Activated naive CD4-positive, alpha-beta T cell treated with anti-CD3 and anti-CD28 coated beads, Interleukin-2, amount 10 ng/mL, durations not matched to agents 7 days and 5 days (primary cell): Measurements from ENCODE around the gene PBRM1.

Experiments
- CTCF ChIA-PET: fragments of 350-600 bp; sonication (Branson Sonifier 250); formaldehyde crosslinking; loops from one replicate; lab custom pipeline; 2021; ENCODE audit warnings: antibody characterized with exemption; lab: Charles Lee
- DNase-seq: peaks from one replicate; pipeline ENCODE4 v3.0.0-alpha.2; 2020
- H3K27ac Mint-ChIP-seq: one replicate; pipeline ENCODE4 v1.8.0; 2021; ENCODE audit warnings: mild to moderate bottlenecking, moderate library complexity, mixed read lengths
- H3K27me3 Mint-ChIP-seq: one replicate; pipeline ENCODE4 v1.8.0; 2021; ENCODE audit warnings: mild to moderate bottlenecking, mixed read lengths
- H3K36me3 Mint-ChIP-seq: one replicate; pipeline ENCODE4 v1.8.0; 2021; ENCODE audit warnings: mixed read lengths
- H3K4me1 Mint-ChIP-seq: one replicate; pipeline ENCODE4 v1.8.0; 2021; ENCODE audit warnings: mixed read lengths
- H3K4me3 Mint-ChIP-seq: one replicate; pipeline ENCODE4 v1.8.0; 2021; ENCODE audit warnings: mild to moderate bottlenecking, moderate library complexity, mixed read lengths
- H3K9me3 Mint-ChIP-seq: one replicate; pipeline ENCODE4 v1.8.0; 2021; ENCODE audit warnings: mixed read lengths

The PBRM1 gene

GRCh38 chr3:52520716-52521487 lies 164.8 kb downstream of the PBRM1 start:
- Mint-ChIP-seq H3K27ac (no peak overlapping the region), H3K36me3 (no peaks in the 10 kb centered on the region), H3K4me1 (no peaks in the 10 kb centered on the region), H3K4me3 (no peak overlapping the region), H3K27me3 (no peaks in the 10 kb centered on the region), H3K9me3 (no peaks in the 10 kb centered on the region)
- CTCF ChIA-PET, result no interaction called here
- DNase-seq, result no peak

DNA sequence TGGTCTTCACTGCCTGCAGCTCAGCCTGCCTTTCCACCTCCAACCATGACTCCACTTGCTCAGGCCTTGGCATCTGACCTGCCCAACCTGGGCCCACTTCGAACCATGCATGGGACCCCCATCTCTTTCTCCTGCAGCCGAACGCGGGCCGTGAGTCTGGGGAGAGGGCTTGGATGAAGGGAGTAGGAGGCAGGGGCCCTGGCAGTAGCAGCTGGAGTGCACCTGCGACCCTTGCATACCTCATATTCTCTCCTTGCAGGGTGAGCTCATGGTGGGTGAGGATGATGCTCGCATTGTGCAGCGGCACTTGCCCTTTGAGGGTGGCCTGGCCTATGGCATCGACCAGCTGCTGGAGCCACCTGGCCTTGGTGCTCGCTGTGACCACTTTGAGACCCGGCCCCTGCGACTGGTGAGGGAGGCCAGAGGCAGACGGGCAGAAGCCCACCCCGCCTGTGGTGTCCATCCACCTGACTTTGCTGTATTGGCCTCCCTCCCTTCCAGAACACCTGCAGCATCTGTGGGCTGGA lies 165.5 kb downstream of the PBRM1 start:
- DNase-seq, result no peak
- no peaks in the 10 kb centered on the region for H3K9me3 Mint-ChIP-seq
- no peaks in the 10 kb centered on the region for H3K4me1 Mint-ChIP-seq
- CTCF ChIA-PET, result no interaction called here
- no peak overlapping the region for H3K4me3 Mint-ChIP-seq
- H3K27me3 Mint-ChIP-seq, result peaks cover 5% of the 10 kb centered on the region
- H3K27ac Mint-ChIP-seq, result no peak overlapping the region
- H3K36me3 Mint-ChIP-seq, result no peaks in the 10 kb centered on the region

GRCh38 chr3:52519445-52520140 lies 166.1 kb downstream of the PBRM1 start:
- no peak overlapping the region for H3K27ac Mint-ChIP-seq
- no peaks in the 10 kb centered on the region for H3K4me1 Mint-ChIP-seq
- no peak for DNase-seq
- no peaks in the 10 kb centered on the region for H3K36me3 Mint-ChIP-seq
- peaks cover 5% of the 10 kb centered on the region for H3K27me3 Mint-ChIP-seq
- no peak overlapping the region for H3K4me3 Mint-ChIP-seq
- no peaks in the 10 kb centered on the region for H3K9me3 Mint-ChIP-seq
- CTCF ChIA-PET, result no interaction called here

DNA sequence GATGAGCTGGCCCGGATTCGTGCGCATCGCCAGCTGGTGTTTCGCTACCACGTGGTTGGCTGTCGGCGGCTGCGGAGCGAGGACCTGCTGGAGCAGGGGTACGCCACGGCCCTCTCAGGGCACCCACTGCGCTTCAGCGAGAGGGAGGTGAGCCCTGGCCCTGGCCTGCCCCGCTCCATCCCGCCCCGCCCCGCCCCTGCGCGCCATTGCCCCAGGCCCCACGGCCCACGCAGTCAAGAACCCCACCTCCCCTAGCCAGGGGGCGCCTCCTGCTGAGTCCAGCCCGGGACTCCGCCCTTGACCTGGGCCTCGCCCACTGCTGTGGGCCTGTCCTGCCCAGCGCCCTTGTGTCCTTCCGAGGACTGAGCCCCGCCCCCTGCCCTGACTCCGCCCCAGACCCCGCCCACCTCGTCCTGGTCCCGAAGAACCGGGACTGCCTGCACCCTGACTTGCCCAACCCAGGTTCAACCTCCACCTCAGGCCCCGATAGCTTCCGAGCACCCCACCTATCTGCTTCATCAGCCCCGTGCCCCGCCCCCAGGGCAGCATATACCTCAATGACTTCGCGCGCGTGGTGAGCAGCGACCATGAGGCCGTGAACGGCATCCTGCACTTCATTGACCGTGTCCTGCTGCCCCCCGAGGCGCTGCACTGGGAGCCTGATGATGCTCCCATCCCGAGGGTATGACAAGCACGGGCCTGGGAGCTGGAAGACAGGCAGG lies 166.8 kb downstream of the PBRM1 start:
- Mint-ChIP-seq H3K9me3 (no peaks in the 10 kb centered on the region), H3K27ac (no peak overlapping the region), H3K36me3 (no peaks in the 10 kb centered on the region), H3K4me3 (no peak overlapping the region), H3K4me1 (no peaks in the 10 kb centered on the region), H3K27me3 (peaks cover 5% of the 10 kb centered on the region)
- DNase-seq, result no peak
- CTCF ChIA-PET, result no interaction called here

GRCh38 chr3:52517796-52518722 lies 167.7 kb downstream of the PBRM1 start:
- Mint-ChIP-seq H3K27me3 (peaks cover 5% of the 10 kb centered on the region), H3K4me3 (no peak overlapping the region), H3K27ac (no peak overlapping the region), H3K4me1 (no peaks in the 10 kb centered on the region), H3K36me3 (no peaks in the 10 kb centered on the region), H3K9me3 (no peaks in the 10 kb centered on the region)
- CTCF ChIA-PET, result no interaction called here
- DNase-seq, result no peak

DNA sequence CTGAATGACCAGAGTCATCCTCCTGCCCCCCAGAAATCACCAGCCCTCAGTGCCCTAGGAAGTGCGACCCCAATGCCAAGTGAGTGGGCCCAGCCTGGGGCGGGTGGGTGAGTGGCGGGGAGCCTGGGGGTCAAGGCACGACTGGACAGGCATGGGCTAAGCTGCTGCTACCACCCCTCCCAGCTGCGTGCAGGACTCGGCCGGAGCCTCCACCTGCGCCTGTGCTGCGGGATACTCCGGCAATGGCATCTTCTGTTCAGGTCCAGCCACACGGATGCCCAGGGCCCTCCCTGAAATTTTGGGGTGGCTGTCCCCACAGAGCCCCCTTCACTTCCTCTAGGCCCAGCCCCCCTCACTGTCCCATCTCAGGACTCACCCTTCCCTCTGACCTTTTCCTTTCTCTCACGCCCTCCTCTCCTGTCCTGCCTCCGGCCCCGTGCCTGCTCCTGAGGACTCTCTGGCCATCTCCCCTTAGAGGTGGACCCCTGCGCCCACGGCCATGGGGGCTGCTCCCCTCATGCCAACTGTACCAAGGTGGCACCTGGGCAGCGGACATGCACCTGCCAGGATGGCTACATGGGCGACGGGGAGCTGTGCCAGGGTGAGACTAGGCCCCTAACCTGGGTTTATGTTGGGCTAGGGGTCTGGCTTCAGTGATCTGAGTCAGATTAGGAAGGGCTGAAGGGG lies 169.1 kb downstream of the PBRM1 start:
- CTCF ChIA-PET, result interaction anchor here (0.6 kb wide), 1 partner anchor 222 kb away, joined by 3 read pairs; no protein-coding TSS in a partner anchor
- Mint-ChIP-seq H3K27ac (no peak overlapping the region), H3K4me3 (no peak overlapping the region), H3K9me3 (no peaks in the 10 kb centered on the region), H3K36me3 (no peaks in the 10 kb centered on the region), H3K4me1 (no peaks in the 10 kb centered on the region), H3K27me3 (peaks cover 7% of the 10 kb centered on the region)
- no peak for DNase-seq

DNA sequence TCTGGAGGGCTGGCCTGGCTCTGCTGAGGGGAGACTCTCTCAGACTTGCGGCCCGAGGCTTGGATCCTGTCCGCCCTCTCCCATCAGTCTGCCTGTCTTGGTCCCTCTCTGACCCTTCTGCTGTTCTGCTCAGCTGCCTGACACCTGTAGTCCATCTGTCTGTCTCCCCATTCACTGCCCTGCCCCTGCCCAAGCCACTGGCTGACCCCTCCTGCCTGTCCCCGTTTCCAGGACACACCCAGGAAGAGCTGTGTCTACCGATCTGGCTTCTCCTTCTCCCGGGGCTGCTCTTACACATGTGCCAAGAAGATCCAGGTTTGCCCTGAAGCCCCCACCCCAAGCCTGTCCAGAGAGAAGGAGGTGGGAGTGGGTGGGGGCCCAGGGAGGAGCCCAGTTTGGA lies 170.5 kb downstream of the PBRM1 start:
- Mint-ChIP-seq H3K27me3 (peaks cover 9% of the 10 kb centered on the region), H3K9me3 (no peaks in the 10 kb centered on the region), H3K27ac (no peak overlapping the region), H3K36me3 (no peaks in the 10 kb centered on the region), H3K4me1 (no peaks in the 10 kb centered on the region), H3K4me3 (no peak overlapping the region)
- no peak for DNase-seq
- CTCF ChIA-PET, result no interaction called here

- Mint-ChIP-seq H3K27ac (no peak overlapping the region), H3K9me3 (no peaks in the 10 kb centered on the region), H3K4me3 (no peak overlapping the region), H3K4me1 (no peaks in the 10 kb centered on the region), H3K36me3 (no peaks in the 10 kb centered on the region), H3K27me3 (peaks cover 9% of the 10 kb centered on the region)
- DNase-seq, result no peak
- CTCF ChIA-PET, result no interaction called here
Measured at GRCh38 chr3:52514576-52514975, 171.1 kb downstream of the PBRM1 start.

- H3K9me3 Mint-ChIP-seq, result no peaks in the 10 kb centered on the region
- H3K27ac Mint-ChIP-seq, result no peak overlapping the region
- H3K27me3 Mint-ChIP-seq, result peaks cover 9% of the 10 kb centered on the region
- H3K4me1 Mint-ChIP-seq, result no peaks in the 10 kb centered on the region
- no peak overlapping the region for H3K4me3 Mint-ChIP-seq
- H3K36me3 Mint-ChIP-seq, result no peaks in the 10 kb centered on the region
- no peak for DNase-seq
- CTCF ChIA-PET, result no interaction called here
Measured at GRCh38 chr3:52513281-52513680, 172.4 kb downstream of the PBRM1 start.

- CTCF ChIA-PET, result no interaction called here
- H3K9me3 Mint-ChIP-seq, result no peaks in the 10 kb centered on the region
- no peak for DNase-seq
- H3K4me1 Mint-ChIP-seq, result no peaks in the 10 kb centered on the region
- H3K4me3 Mint-ChIP-seq, result no peak overlapping the region
- peaks cover 9% of the 10 kb centered on the region for H3K27me3 Mint-ChIP-seq
- no peaks in the 10 kb centered on the region for H3K36me3 Mint-ChIP-seq
- H3K27ac Mint-ChIP-seq, result no peak overlapping the region
Measured at GRCh38 chr3:52512727-52513126, 173.0 kb downstream of the PBRM1 start.

DNA sequence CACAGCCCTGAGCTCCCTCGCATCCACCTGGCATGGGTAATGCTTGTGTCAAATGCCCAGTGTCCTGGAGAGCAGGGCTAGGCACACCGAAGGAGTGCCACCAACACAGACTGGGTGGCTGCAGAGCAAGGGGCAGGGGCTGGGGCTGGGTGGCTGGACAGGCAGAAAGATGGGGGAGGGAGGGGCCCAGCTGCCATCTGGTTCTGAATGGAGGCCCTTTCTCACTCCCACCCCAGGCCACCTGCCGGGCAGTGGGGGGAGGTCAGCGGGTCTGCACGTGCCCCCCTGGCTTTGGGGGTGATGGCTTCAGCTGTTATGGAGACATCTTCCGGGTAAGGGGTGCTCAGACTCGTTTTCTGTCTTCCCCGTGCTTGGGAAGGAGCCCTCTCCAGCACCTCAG lies 173.6 kb downstream of the PBRM1 start:
- CTCF ChIA-PET, result interaction anchor here (0.9 to 1.1 kb wide), 2 partner anchors 17 to 66 kb away, joined by 3 read pairs; no protein-coding TSS in a partner anchor
- no peak for DNase-seq
- H3K9me3 Mint-ChIP-seq, result no peaks in the 10 kb centered on the region
- H3K27me3 Mint-ChIP-seq, result peaks cover 13% of the 10 kb centered on the region
- no peak overlapping the region for H3K27ac Mint-ChIP-seq
- no peaks in the 10 kb centered on the region for H3K36me3 Mint-ChIP-seq
- no peak overlapping the region for H3K4me3 Mint-ChIP-seq
- H3K4me1 Mint-ChIP-seq, result no peaks in the 10 kb centered on the region

- no peak for DNase-seq
- H3K9me3 Mint-ChIP-seq, result no peaks in the 10 kb centered on the region
- no peaks in the 10 kb centered on the region for H3K4me1 Mint-ChIP-seq
- peaks cover 14% of the 10 kb centered on the region for H3K27me3 Mint-ChIP-seq
- H3K27ac Mint-ChIP-seq, result no peak overlapping the region
- no peak overlapping the region for H3K4me3 Mint-ChIP-seq
- H3K36me3 Mint-ChIP-seq, result no peaks in the 10 kb centered on the region
- CTCF ChIA-PET, result interaction anchor here (0.9 to 1.1 kb wide), 2 partner anchors 18 to 65 kb away, joined by 3 read pairs; no protein-coding TSS in a partner anchor
Measured at GRCh38 chr3:52511509-52511908, 174.2 kb downstream of the PBRM1 start.

DNA sequence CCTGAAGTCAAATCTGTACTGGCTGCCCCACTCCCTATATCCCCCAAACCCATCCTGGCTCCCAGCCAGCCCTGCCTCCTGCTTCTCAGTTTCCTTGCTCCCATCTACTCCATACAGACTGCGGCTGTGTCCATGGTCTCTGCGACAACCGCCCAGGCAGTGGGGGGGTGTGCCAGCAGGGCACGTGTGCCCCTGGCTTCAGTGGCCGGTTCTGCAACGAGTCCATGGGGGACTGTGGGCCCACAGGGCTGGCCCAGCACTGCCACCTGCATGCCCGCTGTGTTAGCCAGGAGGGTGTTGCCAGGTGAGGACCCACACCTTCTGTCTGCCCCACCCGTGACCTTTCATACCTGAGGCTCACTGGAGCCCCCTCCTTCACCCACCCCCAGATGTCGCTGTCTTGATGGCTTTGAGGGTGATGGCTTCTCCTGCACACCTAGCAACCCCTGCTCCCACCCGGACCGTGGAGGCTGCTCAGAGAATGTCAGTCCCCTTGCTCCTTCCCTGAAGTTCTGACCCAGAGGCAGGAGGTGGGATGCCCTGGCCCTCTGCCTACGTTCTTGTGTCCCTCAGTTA lies 175.9 kb downstream of the PBRM1 start:
- Mint-ChIP-seq H3K4me1 (no peaks in the 10 kb centered on the region), H3K4me3 (no peak overlapping the region), H3K9me3 (no peaks in the 10 kb centered on the region), H3K27me3 (peaks cover 8% of the 10 kb centered on the region), H3K36me3 (no peaks in the 10 kb centered on the region), H3K27ac (no peak overlapping the region)
- DNase-seq, result no peak
- CTCF ChIA-PET, result no interaction called here
